Neural crest cell (in vitro differentiated cells): Measurements from ENCODE around the gene ZNF22. TPM values are rescaled to one million over a fixed set of nuclear protein-coding genes. Genes with fewer than 3 reads are reported as not detected.
A peak's percentile ranks its signal among the peaks of the same experiment; 100 is the strongest.

Experiments used
- DNase-seq: peaks from one replicate; pipeline ENCODE4 v3.0.0; 2021; ENCODE audit warnings: low read depth, mixed read lengths, low spot score
- H3K27ac Mint-ChIP-seq: one replicate; pipeline ENCODE4 v1.8.0; 2021; ENCODE audit warnings: mild to moderate bottlenecking, mixed read lengths; ENCODE audit not compliant: unreplicated experiment
- H3K27me3 Mint-ChIP-seq: 2 replicates; pipeline ENCODE4 v1.8.0; 2021; ENCODE audit warnings: low read depth, mild to moderate bottlenecking, mixed read lengths
- H3K36me3 Mint-ChIP-seq: 2 replicates; pipeline ENCODE4 v1.8.0; 2021; ENCODE audit warnings: low read depth, mild to moderate bottlenecking, mixed read lengths
- H3K4me1 Mint-ChIP-seq: 2 replicates; pipeline ENCODE4 v1.8.0; 2021; ENCODE audit warnings: mixed read lengths
- H3K4me3 Mint-ChIP-seq: one replicate; pipeline ENCODE4 v1.8.0; 2021; ENCODE audit warnings: mild to moderate bottlenecking, mixed read lengths
- H3K9me3 Mint-ChIP-seq: 2 replicates; pipeline ENCODE4 v1.8.0; 2021; ENCODE audit warnings: mixed read lengths
- CTCF ChIP-seq: fragments of 200-600 bp; sonication (generic); conservative IDR thresholded peaks from 2 replicates; pipeline ENCODE4 v1.5.0; 2021; ENCODE audit warnings: antibody characterized with exemption, mild to moderate bottlenecking
- long read RNA-seq: library from polyadenylated mRNA; unstranded; transcript quantifications from one replicate; pipeline ENCODE4 v2.0.0, GENCODE V29; 2020
- total RNA-seq: library from RNA; stranded (reverse); gene quantifications from 2 replicates; pipeline ENCODE4 v1.2.1, GENCODE V29; 2021

The ZNF22 gene
- total RNA-seq, result 51.0 and 52.8 TPM in 2 replicates
- long read RNA-seq, transcript ZNF22-201 (2 exons, 2,551 nt), result major isoform, 186 of 199 reads
- long read RNA-seq, partial matches to known transcripts, result 0 of 199 reads
- long read RNA-seq, other reads (novel, unspliced or antisense), result 13 of 199 reads

- Mint-ChIP-seq H3K4me3 (peak within 1 kb of the TSS; percentile 94), H3K27ac (peak within 1 kb of the TSS; percentile 94), H3K4me1 (peaks cover 33% of the 10 kb centered on the region), H3K9me3 (peaks cover 2% of the 10 kb centered on the region), H3K36me3 (peaks cover 39% of the 10 kb centered on the region), H3K27me3 (no peaks in the 10 kb centered on the region)
- TF ChIP-seq CTCF, result no peak
- peak; percentile 74 for DNase-seq
Observed at GRCh38 chr10:45000752-45001380, at the start of gene ZNF22. Gene ZNF22, plus strand, starts transcription at chr10:45000923. Its CDS starts 2,446 bp downstream, at chr10:45003369.

- no peak overlapping the region for H3K4me3 Mint-ChIP-seq
- peaks cover 70% of the 10 kb centered on the region for H3K4me1 Mint-ChIP-seq
- no peaks in the 10 kb centered on the region for H3K9me3 Mint-ChIP-seq
- TF ChIP-seq CTCF, result no peak
- H3K36me3 Mint-ChIP-seq, result peaks cover 4% of the 10 kb centered on the region
- DNase-seq, result no peak
- no peaks in the 10 kb centered on the region for H3K27me3 Mint-ChIP-seq
- peak overlapping the region; percentile 79 for H3K27ac Mint-ChIP-seq
Observed at GRCh38 chr10:44951576-44952226, 49.0 kb upstream of the ZNF22 start.

GRCh38 chr10:44952779-44953231 is 47.9 kb upstream of the ZNF22 start:
- H3K4me1 Mint-ChIP-seq, result peaks cover 69% of the 10 kb centered on the region
- H3K4me3 Mint-ChIP-seq, result peak overlapping the region; percentile 75
- peak overlapping the region; percentile 65 for H3K27ac Mint-ChIP-seq
- no peaks in the 10 kb centered on the region for H3K27me3 Mint-ChIP-seq
- peak; percentile 34 for DNase-seq
- TF ChIP-seq CTCF, result no peak
- no peaks in the 10 kb centered on the region for H3K9me3 Mint-ChIP-seq
- peaks cover 4% of the 10 kb centered on the region for H3K36me3 Mint-ChIP-seq

- TF ChIP-seq CTCF, result no peak
- Mint-ChIP-seq H3K4me1 (peaks cover 76% of the 10 kb centered on the region), H3K4me3 (peak overlapping the region; percentile 50)
Observed at GRCh38 chr10:44954042-44954441, 46.7 kb upstream of the ZNF22 start.

GRCh38 chr10:44954962-44955361 is 45.8 kb upstream of the ZNF22 start:
- H3K27ac Mint-ChIP-seq, result no peak overlapping the region
- H3K4me1 Mint-ChIP-seq, result peaks cover 70% of the 10 kb centered on the region
- no peak for DNase-seq
- no peak for TF ChIP-seq CTCF
- no peaks in the 10 kb centered on the region for H3K9me3 Mint-ChIP-seq
- H3K4me3 Mint-ChIP-seq, result peak overlapping the region; percentile 50
- peaks cover 4% of the 10 kb centered on the region for H3K36me3 Mint-ChIP-seq
- no peaks in the 10 kb centered on the region for H3K27me3 Mint-ChIP-seq

More at GRCh38 chr10:44954042-44954441, 46.7 kb upstream of the ZNF22 start:
- DNase-seq, result no peak
- Mint-ChIP-seq H3K27ac (no peak overlapping the region), H3K27me3 (no peaks in the 10 kb centered on the region), H3K36me3 (peaks cover 4% of the 10 kb centered on the region), H3K9me3 (no peaks in the 10 kb centered on the region)
